Adrenal gland (tissue), 5 donors: ENCODE results near the gene ITGA1.

Experiments used
- POLR2A ChIP-seq, 2 donors: fragments of 450-650 bp; IDR thresholded peaks; one replicate each; pipeline ENCODE4 v1.6.1; 2017; ENCODE audit warnings: antibody characterized with exemption in 2 of 2, mild to moderate bottlenecking in 2 of 2, moderate library complexity in 1 of 2
- TF ChIP-seq, protein P1 (sequence below), 6 experiments: fragments of 450-650 bp in 4 of 6; fragments of 200-600 bp in 2 of 6; sonication (generic) in 1 of 6; IDR thresholded peaks; 1 replicate in 5 of 6; 2 replicates in 1 of 6; pipeline versions ENCODE4 v1.5.1 to v1.8.0; 2016 to 2021; ENCODE audit warnings: antibody characterized with exemption in 6 of 6, mild to moderate bottlenecking in 2 of 6, moderate library complexity in 1 of 6
- donor health status: DM: no; HTN: no; CAD: no.

DNA sequence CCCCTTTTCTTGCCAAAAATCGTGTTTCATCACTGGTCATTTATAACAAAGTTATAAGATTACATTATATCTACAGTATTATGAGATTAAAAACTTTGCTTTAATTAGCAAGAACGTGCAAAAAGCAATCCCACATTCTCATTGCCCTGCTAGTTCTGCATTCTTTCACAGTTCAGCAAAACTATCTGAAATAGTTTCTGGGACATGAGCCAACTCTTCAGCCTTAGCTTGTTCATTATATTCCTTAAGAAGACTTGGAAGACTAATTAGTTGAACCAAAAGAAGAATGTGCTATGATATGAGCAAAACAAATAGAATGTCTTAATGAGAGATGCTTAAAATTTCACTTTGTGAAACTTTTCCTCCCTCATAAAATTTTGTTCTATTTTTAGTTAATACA lies 76.7 kb downstream of the ITGA1 start:
- TF ChIP-seq, protein P1, sequence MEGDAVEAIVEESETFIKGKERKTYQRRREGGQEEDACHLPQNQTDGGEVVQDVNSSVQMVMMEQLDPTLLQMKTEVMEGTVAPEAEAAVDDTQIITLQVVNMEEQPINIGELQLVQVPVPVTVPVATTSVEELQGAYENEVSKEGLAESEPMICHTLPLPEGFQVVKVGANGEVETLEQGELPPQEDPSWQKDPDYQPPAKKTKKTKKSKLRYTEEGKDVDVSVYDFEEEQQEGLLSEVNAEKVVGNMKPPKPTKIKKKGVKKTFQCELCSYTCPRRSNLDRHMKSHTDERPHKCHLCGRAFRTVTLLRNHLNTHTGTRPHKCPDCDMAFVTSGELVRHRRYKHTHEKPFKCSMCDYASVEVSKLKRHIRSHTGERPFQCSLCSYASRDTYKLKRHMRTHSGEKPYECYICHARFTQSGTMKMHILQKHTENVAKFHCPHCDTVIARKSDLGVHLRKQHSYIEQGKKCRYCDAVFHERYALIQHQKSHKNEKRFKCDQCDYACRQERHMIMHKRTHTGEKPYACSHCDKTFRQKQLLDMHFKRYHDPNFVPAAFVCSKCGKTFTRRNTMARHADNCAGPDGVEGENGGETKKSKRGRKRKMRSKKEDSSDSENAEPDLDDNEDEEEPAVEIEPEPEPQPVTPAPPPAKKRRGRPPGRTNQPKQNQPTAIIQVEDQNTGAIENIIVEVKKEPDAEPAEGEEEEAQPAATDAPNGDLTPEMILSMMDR (IDR thresholded peaks at IDR 0.05), result no peak
- no peak for TF ChIP-seq POLR2A (IDR thresholded peaks at IDR 0.05)
